Cerebellar cortex (tissue), 1 donor: Measurements from ENCODE around the gene ZNF519.
"Not testable (repeated sequence)": the region's sequence is repeated elsewhere in the genome, so short reads cannot be mapped to it uniquely, and the experiment has no call there.

Experiments used
- DNase-seq: peaks from one replicate; pipeline ENCODE4 v3.0.0-alpha.2; 2015; ENCODE audit warnings: low spot score

The ZNF519 gene

DNA sequence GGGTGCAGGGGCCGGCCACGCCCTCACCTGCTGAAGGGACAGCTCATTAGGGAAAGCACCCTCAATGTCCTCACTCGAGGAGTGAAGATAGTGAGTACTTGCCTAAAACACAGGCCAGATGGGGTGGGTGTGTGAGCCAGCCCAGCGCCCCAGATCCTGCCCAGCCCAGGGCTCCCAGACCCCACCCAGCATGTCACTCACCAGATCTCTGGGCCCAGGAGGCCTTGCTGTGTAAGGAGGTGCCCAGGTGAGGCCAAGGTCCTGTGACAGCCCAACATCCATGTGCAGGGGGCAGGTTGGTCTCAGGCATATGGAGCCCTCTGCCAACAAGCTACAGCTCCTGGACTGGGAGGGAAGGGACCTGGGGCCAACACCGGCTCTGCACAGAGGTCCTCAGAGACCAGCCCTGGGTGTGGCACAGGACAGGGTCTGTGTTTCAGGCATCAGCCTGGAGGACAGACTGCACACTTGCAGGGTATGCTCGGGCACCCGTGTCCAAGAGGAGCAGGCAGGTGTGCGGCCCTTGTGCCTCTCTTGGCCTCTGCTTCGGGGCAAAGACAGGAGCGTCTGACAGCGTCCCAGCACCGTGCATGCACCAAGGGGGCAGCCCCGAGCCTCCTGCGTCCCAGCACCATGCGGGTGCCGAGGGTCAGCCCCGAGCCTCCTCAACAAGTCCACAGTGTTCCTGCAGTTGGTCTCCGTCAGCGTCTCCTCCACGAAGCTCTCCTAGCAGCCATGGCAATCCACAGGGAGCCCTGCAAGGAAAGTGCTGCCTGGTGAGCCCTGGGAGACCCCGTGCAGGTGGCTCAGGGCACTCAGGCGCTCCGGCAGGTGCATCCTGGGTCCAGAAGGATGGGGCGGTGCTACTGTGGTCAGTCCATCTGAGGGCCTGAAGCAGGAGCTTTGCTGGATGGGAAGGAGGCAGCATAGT, 16.0 kb upstream of the ZNF519 start:
- not testable (repeated sequence) for DNase-seq

DNA sequence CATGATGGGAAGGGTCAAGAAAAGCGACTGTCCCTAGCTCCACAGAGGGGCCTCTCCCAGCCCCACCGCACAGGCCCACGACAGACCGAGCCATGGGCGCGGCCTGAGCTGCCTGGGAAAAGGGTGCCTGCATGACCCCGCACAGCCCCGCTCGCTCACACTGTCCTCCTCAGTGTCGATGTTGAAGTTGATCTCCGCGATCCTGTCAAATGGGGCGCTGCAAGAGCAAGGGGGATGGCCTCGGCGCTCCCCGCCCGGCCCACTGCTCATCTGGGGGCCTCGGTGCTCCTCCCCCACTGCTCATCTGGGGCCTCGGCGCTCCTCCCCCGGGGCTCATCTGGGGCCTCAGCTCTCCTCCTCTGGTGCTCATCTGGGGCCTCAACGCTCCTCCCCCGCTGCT, 14.5 kb upstream of the ZNF519 start:
- DNase-seq = not testable (repeated sequence)

GRCh38 chr18:14145581-14146338, 13.5 kb upstream of the ZNF519 start:
- DNase-seq = not testable (repeated sequence)

- DNase-seq = not testable (repeated sequence)
Observed at GRCh38 chr18:14145021-14145420, 12.8 kb upstream of the ZNF519 start.

GRCh38 chr18:14144628-14144895, 12.3 kb upstream of the ZNF519 start:
- DNase-seq = no peak

- not testable (repeated sequence) for DNase-seq
Observed at GRCh38 chr18:14143871-14144627, 11.8 kb upstream of the ZNF519 start.

GRCh38 chr18:14143396-14143795, 11.2 kb upstream of the ZNF519 start:
- not testable (repeated sequence) for DNase-seq

GRCh38 chr18:14142177-14142576, 9.9 kb upstream of the ZNF519 start:
- DNase-seq = not testable (repeated sequence)

- DNase-seq = not testable (repeated sequence)
Observed at GRCh38 chr18:14139583-14139982, 7.3 kb upstream of the ZNF519 start.

GRCh38 chr18:14137971-14138370, 5.7 kb upstream of the ZNF519 start:
- not testable (repeated sequence) for DNase-seq

DNA sequence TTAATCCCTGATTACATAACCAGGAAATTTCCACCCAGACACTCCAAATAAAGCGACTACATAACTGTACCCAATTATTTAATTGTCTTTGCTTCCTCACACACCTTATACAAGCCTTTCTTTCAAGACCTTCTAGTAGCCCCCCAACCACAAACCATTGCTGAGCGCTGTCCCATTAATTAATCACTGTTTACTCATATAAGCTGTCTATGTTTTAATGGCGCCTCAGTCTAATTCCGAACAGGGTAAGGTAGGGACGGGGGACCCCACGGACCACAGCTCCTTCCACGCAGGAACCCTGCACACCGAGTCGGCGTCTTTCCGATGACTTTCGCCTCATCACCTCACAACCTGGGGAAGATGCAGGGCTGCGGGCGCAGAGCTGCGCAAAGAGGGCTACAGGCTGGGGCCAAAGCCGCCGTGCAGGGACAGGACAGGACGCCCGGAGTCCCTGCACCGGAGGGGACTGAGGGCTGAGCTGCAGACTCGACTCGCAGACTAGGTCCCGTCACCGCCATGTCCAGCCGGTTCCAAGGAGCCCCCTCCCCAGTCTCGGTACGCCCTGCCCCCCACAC, 452 bp downstream of the ZNF519 start:
- DNase-seq = not testable (repeated sequence)

DNA sequence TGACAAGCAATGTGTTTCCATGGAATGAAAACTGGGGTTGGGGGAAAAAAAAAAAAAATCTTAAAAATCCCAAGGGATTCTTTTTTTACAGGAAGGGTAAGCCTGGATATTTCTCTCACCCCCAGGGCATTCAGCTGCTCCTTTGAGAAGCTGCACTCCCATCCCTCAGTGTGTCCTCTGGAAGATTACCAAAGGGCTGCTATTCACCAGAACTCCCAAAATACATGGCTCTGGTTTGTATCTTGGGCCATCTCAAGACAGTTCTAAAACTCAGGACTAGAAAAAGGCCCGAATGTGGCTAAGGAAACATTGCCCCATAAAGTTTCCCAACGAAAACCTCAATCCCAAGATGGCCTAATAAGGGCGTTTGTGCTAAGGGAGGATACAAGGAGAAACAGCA, 1.4 kb downstream of the ZNF519 start:
- DNase-seq = peak; percentile 23

DNA sequence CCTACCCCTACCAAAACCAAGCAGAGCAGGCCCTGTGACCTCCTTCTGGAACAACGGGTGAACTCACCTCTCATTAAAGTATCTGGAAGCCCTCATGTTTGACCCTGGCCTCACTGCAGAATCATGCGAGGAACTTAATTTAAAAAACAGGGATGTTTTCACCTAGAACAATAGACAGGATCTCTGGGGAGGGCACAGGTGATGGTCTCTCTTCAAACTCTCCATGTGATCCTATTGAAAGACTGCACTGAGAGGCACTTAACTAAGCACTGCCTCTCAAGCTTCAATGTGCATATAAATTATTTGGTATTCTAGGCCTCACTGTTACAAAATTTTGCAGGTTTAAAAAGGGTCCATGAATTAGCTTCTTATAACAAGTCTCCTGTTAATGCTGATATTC, 7.5 kb downstream of the ZNF519 start:
- no peak for DNase-seq

DNA sequence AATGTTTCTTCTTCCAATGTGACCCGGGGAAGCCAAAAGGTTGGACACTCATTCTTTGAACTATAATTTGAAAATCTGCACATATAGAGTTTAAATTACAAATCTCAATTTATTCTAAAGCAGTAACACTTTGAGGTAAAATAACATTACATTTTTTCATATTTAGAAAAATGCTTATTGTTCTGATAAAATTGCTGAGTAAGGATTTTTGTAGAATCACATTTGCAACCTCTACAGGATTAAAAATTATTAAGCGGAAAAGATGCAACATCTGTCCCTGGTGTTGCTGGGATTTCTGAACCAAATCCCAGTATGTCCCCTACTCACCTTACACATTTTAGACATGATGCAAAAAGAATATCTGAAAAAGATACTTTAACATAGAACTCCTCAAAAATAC, 10.1 kb downstream of the ZNF519 start:
- no peak for DNase-seq

GRCh38 chr18:14120926-14121325, 11.3 kb downstream of the ZNF519 start:
- DNase-seq = no peak

- no peak for DNase-seq
Observed at GRCh38 chr18:14117606-14118005, 14.6 kb downstream of the ZNF519 start.

GRCh38 chr18:14106906-14107305, 25.3 kb downstream of the ZNF519 start:
- DNase-seq = no peak

GRCh38 chr18:14104906-14105748, 27.1 kb downstream of the ZNF519 start:
- DNase-seq = no peak

DNA sequence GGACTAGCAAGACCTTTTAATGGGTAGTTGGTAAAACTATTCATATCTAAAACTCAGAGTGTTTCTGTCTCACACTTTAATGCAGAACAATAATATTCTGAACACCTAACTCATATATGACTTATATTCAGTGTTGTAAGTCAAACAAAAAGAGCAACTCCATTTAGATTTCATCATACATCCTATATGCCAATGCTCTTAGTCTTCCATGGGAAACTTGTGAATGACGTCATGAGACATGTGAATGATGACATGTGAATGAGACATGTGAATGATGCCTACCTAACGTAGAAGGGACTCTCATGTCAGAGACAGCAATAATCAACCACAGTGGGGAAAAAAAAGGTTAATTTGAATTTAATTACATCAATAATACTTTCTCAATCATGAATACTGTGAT, 28.0 kb downstream of the ZNF519 start:
- no peak for DNase-seq

- DNase-seq = no peak
Observed at GRCh38 chr18:14100503-14101286, 31.5 kb downstream of the ZNF519 start.
